ENCODE data around the gene PHACTR2.

GRCh38 chr6:143700684-143701348, 23.1 kb downstream of the PHACTR2 start:
- TF ChIP-seq EZH2 (IDR thresholded peaks at IDR 0.05; ENCODE audit: low read depth) (no peak), CTCF (conservative IDR thresholded peaks at IDR 0.05) (no peak)
